Fibroblast of mammary gland (primary cell): Measurements from ENCODE around the gene CORO6.
A peak's percentile ranks its signal among the peaks of the same experiment; 100 is the strongest.

Experiments
- DNase-seq: peaks from one replicate; pipeline ENCODE4 v3.0.0-alpha.2; 2010; ENCODE audit warnings: low read depth
- H3K4me3 ChIP-seq: 2 replicates; pipeline ENCODE4 v1.5.1; 2011; ENCODE audit warnings: low read depth, mild to moderate bottlenecking, low read length, moderate library complexity; ENCODE audit not compliant: control insufficient read depth
- CTCF ChIP-seq: conservative IDR thresholded peaks from 2 replicates; pipeline ENCODE4 v1.5.1; 2011; ENCODE audit warnings: low read depth, low read length, inconsistent platforms; ENCODE audit not compliant: control insufficient read depth, insufficient read depth

CORO6 gene

GRCh38 chr17:29640981-29641642 lies 18.4 kb upstream of the CORO6 start:
- no peak for DNase-seq
- no peak for TF ChIP-seq CTCF
- H3K4me3 ChIP-seq, result no peak overlapping the region

GRCh38 chr17:29640413-29640812 lies 17.7 kb upstream of the CORO6 start:
- TF ChIP-seq CTCF, result no peak
- DNase-seq, result peak; percentile 70
- H3K4me3 ChIP-seq, result no peak overlapping the region

GRCh38 chr17:29633886-29634285 lies 11.2 kb upstream of the CORO6 start:
- no peak for DNase-seq
- TF ChIP-seq CTCF, result no peak
- no peak overlapping the region for H3K4me3 ChIP-seq

- no peak for TF ChIP-seq CTCF
- no peak for DNase-seq
Observed at GRCh38 chr17:29630630-29631193, 8.0 kb upstream of the CORO6 start.

GRCh38 chr17:29629839-29630238 lies 7.1 kb upstream of the CORO6 start:
- DNase-seq, result no peak

More at GRCh38 chr17:29630630-29631193, 8.0 kb upstream of the CORO6 start:
- no peak overlapping the region for H3K4me3 ChIP-seq

GRCh38 chr17:29628644-29629043 lies 5.9 kb upstream of the CORO6 start:
- H3K4me3 ChIP-seq, result no peak overlapping the region
- no peak for DNase-seq
- no peak for TF ChIP-seq CTCF

More at GRCh38 chr17:29629839-29630238, 7.1 kb upstream of the CORO6 start:
- TF ChIP-seq CTCF, result no peak
- no peak overlapping the region for H3K4me3 ChIP-seq
